Hepatocyte (in vitro differentiated cells): ENCODE measurements around the gene BCAP31. TPM values are rescaled to one million over a fixed set of nuclear protein-coding genes. Genes with fewer than 3 reads are reported as not detected.

ENCODE experiments used
- DNase-seq: peaks from one replicate; pipeline ENCODE4 v3.0.0-alpha.2; 2016; ENCODE audit warnings: low spot score
- H2AFZ ChIP-seq: fragments of 200-600 bp; sonication (generic); 2 replicates; pipeline ENCODE4 v1.6.0; 2016; ENCODE audit warnings: antibody characterized with exemption, mild to moderate bottlenecking
- H3K27ac ChIP-seq: fragments of 200-600 bp; sonication (generic); 2 replicates; pipeline ENCODE4 v1.5.1; 2016; ENCODE audit warnings: mild to moderate bottlenecking
- H3K27me3 ChIP-seq: fragments of 200-600 bp; sonication (generic); 2 replicates; pipeline ENCODE4 v1.6.1; 2016
- H3K36me3 ChIP-seq: fragments of 200-600 bp; sonication (generic); replicated peaks from 2 replicates; pipeline ENCODE4 v1.5.1; 2016; ENCODE audit warnings: low read depth; ENCODE audit not compliant: insufficient read depth
- H3K4me1 ChIP-seq: fragments of 200-600 bp; sonication (generic); 2 replicates; pipeline ENCODE4 v1.5.1; 2016; ENCODE audit warnings: mild to moderate bottlenecking, moderate library complexity; ENCODE audit not compliant: insufficient read depth
- H3K4me2 ChIP-seq: fragments of 200-600 bp; sonication (generic); 2 replicates; pipeline ENCODE4 v1.6.0; 2016
- H3K4me3 ChIP-seq: fragments of 200-600 bp; sonication (generic); 2 replicates; pipeline ENCODE4 v1.5.1; 2016; ENCODE audit warnings: mild to moderate bottlenecking
- H3K79me2 ChIP-seq: fragments of 200-600 bp; sonication (generic); 2 replicates; pipeline ENCODE4 v1.6.0; 2017; ENCODE audit warnings: mild to moderate bottlenecking
- H3K9me2 ChIP-seq: fragments of 200-600 bp; sonication (generic); replicated peaks from 2 replicates; pipeline ENCODE4 v1.6.0; 2017; ENCODE audit warnings: mild to moderate bottlenecking; ENCODE audit not compliant: insufficient read depth
- H3K9me3 ChIP-seq: fragments of 200-600 bp; sonication (generic); 2 replicates; pipeline ENCODE4 v1.5.1; 2016; ENCODE audit warnings: low read depth, mild to moderate bottlenecking
- H4K20me1 ChIP-seq: fragments of 200-600 bp; sonication (generic); 2 replicates; pipeline ENCODE4 v1.6.0; 2016; ENCODE audit warnings: mild to moderate bottlenecking; ENCODE audit not compliant: insufficient read depth, poor library complexity, severe bottlenecking
- CTCF ChIP-seq: fragments of 200-600 bp; sonication (generic); IDR thresholded peaks from 2 replicates; pipeline ENCODE4 v1.5.1; 2016; ENCODE audit warnings: antibody characterized with exemption, mild to moderate bottlenecking; ENCODE audit not compliant: poor library complexity
- EZH2 ChIP-seq: fragments of 200-600 bp; sonication (generic); IDR thresholded peaks from 2 replicates; pipeline ENCODE4 v1.6.1; 2016; ENCODE audit warnings: antibody characterized with exemption, mild to moderate bottlenecking, borderline replicate concordance
- EZH2phosphoT487 ChIP-seq: fragments of 200-600 bp; sonication (generic); IDR thresholded peaks from one replicate; pipeline ENCODE4 v1.6.1; 2018; ENCODE audit warnings: antibody characterized with exemption, mild to moderate bottlenecking, low read depth, moderate library complexity; ENCODE audit not compliant: unreplicated experiment, severe bottlenecking
- WGBS: methylation state at CpG from one replicate; pipeline ENCODE4 v1.1.6; 2016; ENCODE audit warnings: low lambda C conversion rate; ENCODE audit errors: missing lambda C conversion rate; 5-methylcytosine and 5-hydroxymethylcytosine counted together
- polyA plus RNA-seq: library from polyadenylated mRNA; unstranded; fragments of >200 nt; fragmentation: Nextera tagmentation; extraction: Ambion mirVana; gene quantifications from 2 replicates; pipeline ENCODE4 v1.2.1, GENCODE V29; 2016
- total RNA-seq: library from RNA; depleted of rRNA; stranded (reverse); fragments of >200 nt; gene quantifications from 2 replicates; pipeline ENCODE4 v1.2.3, GENCODE V29; 2014

The BCAP31 gene
- total and polyA plus RNA-seq, 2 experiments from 2014 or later, result 146 to 351 TPM

DNA sequence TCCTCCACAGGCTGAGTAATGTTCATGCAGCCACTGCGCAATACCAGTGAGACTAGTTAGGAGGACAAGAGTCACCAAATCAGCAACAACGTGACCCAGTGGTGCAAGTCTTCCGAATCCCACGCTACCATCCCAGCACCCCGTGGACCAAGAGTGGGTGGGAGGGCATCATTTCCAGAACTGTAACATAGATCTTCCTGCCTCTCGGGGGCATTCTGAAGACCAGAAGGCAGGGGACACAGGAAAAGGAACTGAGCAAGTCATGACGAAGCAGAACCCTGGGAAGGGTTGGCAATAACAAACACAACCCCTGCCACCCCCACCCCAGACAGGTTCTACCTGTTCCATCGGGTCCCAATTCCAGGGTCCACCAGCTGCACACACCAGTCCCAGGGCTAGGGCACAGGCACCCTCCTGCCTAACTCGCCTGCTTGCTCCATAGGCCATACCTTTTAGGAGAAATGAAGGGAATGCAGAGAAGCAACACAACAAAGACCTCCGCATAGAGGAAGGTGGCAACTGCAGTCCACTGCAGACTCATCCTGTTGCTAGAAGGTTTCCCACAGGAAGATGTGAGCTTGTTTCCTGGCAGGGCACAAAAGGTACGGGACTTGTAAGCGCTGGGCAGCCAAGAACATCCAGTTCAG, 1.4 kb downstream of the BCAP31 start:
- 59% methylated on average over 12 of the region's 12 CpGs for WGBS
- Histone ChIP-seq H4K20me1 (peaks cover 9% of the 10 kb centered on the region), H3K9me2 (no peaks in the 10 kb centered on the region), H2AFZ (no peak overlapping the region), H3K4me1 (peaks cover 32% of the 10 kb centered on the region), H3K36me3 (no peaks in the 10 kb centered on the region), H3K27ac (peak overlapping the region; percentile 94), H3K79me2 (peaks cover 34% of the 10 kb centered on the region), H3K9me3 (no peaks in the 10 kb centered on the region), H3K27me3 (no peaks in the 10 kb centered on the region), H3K4me2 (peak overlapping the region; percentile 85), H3K4me3 (peak overlapping the region; percentile 38)
- DNase-seq, result no peak
- no peak for TF ChIP-seq EZH2phosphoT487
- no peak for TF ChIP-seq EZH2
- TF ChIP-seq CTCF, result no peak

GRCh38 chrX:153719701-153720100, 4.5 kb downstream of the BCAP31 start:
- Histone ChIP-seq H2AFZ (no peak overlapping the region), H3K4me2 (no peak overlapping the region), H4K20me1 (peaks cover 9% of the 10 kb centered on the region), H3K9me3 (no peaks in the 10 kb centered on the region), H3K27ac (no peak overlapping the region), H3K4me3 (no peak overlapping the region), H3K9me2 (no peaks in the 10 kb centered on the region), H3K79me2 (peaks cover 32% of the 10 kb centered on the region), H3K27me3 (no peaks in the 10 kb centered on the region), H3K36me3 (no peaks in the 10 kb centered on the region), H3K4me1 (peaks cover 11% of the 10 kb centered on the region)
- DNase-seq, result no peak
- 64% methylated on average over 2 of the region's 2 CpGs for WGBS
- TF ChIP-seq EZH2phosphoT487 (no peak), EZH2 (no peak), CTCF (no peak)

- peaks cover 9% of the 10 kb centered on the region for H4K20me1 ChIP-seq
- no peak overlapping the region for H2AFZ ChIP-seq
- H3K4me1 ChIP-seq, result peaks cover 11% of the 10 kb centered on the region
- H3K27ac ChIP-seq, result no peak overlapping the region
- no peaks in the 10 kb centered on the region for H3K9me3 ChIP-seq
- DNase-seq, result no peak
- TF ChIP-seq EZH2, result no peak
- TF ChIP-seq CTCF, result no peak
- no peak for TF ChIP-seq EZH2phosphoT487
- no peak overlapping the region for H3K4me3 ChIP-seq
- no peaks in the 10 kb centered on the region for H3K27me3 ChIP-seq
- peaks cover 32% of the 10 kb centered on the region for H3K79me2 ChIP-seq
- H3K36me3 ChIP-seq, result no peaks in the 10 kb centered on the region
- H3K9me2 ChIP-seq, result no peaks in the 10 kb centered on the region
- H3K4me2 ChIP-seq, result no peak overlapping the region
- 83% methylated on average over 2 of the region's 2 CpGs for WGBS
These were observed 4.9 kb downstream of the BCAP31 start for GRCh38 chrX:153719238-153719637.
